GM19043 (cell line): Measurements from ENCODE around the gene DDB1.

Source experiments
- ATAC-seq: cut with Tn5 transposase; IDR thresholded peaks from one replicate; pipeline ENCODE4 v1.9.1; 2021; ENCODE audit warnings: low read depth; ENCODE audit not compliant: unreplicated experiment

The DDB1 gene

DNA sequence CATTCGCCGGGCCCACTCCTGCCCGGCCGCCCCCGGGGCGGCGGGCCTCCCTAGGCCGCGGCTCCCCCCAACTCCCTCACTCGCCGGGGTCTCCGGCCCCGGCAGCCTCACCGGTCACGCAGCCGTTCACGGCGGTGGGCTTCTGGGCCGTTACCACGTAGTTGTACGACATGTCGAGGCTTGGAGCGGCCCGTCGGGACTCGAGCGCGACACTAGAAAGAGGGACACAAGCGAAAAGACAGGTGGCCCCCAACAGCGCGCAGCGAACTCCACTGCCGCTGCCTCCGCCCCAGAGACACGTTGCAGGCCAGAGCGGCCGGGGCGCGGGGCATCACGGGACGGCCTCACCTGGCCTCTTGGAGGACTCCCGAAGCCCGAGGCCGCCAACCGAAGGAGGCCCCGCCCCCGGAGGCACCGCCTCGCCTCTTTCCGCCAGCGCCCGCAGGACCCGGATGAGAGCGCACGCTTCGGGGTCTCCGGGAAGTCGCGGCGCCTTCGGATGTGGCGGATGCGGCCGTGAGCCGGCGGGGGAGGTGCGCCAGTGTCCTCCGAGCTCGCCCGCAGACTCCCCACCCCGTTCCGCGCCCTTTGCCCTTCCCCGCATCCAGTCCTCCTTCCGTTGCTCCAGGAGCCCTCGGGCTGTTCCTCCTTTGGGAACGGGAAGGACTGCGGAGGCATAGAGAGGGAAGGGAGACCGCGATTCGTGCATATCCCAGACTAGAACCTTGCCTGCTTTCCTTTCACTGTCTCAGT is at the start of gene DDB1, which contains the start of gene TKFC:
Gene DDB1, minus strand, starts transcription at position 309 of the 753 bp plus-strand sequence. Its CDS starts 137 bp downstream, at position 172.
Gene TKFC, plus strand, starts transcription at position 432 of the 753 bp plus-strand sequence. CDS start 1,501 bp downstream, outside the sequence.
- peak; percentile 83 for ATAC-seq

DNA sequence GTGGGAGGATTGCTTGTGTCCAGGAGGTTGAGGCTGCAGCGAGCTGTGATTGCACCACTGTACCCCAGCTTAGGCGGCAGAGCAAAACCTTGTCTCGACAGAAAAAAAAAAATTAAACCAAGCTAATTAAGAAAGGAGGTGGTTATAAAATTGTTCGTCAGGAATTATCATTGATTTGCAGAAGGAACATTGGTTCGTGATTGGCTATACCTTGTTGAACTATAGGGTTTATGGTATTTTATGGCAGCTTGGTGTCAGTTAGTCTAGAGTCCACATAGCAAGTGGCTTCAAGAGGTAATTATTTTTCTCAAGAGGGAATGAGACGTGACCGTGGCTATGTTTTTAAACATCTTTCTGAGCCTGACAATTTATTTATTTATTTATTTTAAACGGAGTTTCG is 48.0 kb upstream of the DDB1 start:
- ATAC-seq = no peak

DNA sequence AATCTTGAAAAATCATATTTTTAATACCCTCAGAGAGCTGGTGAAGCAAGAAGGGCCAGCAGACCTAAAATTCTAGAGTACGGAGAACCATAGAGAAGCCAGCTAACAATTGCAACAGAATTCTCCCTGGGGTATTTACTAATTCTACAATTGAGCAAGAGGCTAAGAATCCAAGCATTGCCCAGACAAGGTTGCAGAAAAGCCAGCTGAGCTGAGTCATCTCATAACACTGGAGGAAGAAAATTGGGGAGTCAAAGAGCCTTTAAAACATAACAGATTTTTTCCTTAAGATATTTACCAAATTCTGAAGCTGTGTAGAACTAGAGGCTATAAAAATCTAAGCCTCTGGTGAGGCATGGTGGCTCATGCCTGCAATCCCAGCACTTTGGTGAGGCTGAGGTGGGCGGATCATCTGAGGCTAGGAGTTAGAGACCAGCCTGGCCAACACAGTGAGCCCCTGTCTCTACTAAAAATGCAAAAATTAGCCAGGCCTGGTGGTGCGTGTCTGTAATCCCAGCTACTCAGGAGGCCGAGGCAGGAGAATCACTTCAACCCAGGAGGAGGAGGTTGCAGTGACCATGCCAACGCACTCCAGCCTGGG is 45.9 kb upstream of the DDB1 start:
- no peak for ATAC-seq

DNA sequence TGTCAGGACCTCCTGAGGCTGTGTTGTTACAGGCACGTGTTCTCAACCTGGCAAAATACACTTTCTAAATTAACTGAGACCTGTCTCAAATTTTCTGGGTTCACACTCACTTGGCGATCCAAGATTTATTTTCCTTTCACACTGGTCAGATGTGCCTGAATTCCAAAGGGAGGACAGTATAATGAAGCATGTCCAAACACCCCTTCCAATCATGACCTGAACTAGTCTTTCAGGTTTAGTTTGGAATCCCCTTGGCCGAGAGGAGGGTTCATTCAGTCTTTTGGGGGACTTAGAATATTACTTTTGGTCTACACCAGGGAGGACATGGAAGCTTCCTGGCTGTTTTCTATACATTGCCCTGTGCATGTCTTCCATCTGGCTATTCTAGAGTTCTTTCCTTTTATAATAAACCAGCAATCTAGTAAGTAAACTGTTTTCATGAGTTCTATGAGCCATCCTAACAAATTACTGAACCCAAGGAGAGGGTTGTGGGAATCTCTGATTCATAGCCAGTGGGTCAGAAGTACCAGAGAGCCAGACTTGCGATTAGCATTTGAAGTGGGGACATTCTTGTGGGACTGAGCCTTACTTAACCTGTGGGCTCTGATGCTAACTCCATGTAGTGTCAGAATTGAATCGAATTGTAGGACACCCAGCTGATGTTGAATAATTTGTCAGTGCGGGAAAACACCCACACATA is 44.7 kb upstream of the DDB1 start:
- no peak for ATAC-seq

DNA sequence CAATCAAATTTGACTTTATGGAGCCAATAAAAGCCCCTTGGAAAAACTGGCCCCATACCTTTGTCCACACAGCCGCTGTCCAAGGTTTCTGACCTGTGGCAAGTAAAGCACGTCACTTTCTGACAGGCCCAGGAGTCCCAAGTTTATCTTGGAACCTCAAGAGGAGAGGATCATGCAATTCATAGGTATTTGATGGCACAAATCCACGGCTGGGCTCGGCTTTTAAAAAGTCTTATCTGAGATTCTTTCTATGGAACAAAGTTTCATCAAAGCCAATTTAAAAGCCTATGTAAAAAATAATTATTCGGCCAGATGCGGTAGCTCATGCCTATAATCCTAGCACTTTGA is 42.8 kb upstream of the DDB1 start:
- ATAC-seq = no peak

DNA sequence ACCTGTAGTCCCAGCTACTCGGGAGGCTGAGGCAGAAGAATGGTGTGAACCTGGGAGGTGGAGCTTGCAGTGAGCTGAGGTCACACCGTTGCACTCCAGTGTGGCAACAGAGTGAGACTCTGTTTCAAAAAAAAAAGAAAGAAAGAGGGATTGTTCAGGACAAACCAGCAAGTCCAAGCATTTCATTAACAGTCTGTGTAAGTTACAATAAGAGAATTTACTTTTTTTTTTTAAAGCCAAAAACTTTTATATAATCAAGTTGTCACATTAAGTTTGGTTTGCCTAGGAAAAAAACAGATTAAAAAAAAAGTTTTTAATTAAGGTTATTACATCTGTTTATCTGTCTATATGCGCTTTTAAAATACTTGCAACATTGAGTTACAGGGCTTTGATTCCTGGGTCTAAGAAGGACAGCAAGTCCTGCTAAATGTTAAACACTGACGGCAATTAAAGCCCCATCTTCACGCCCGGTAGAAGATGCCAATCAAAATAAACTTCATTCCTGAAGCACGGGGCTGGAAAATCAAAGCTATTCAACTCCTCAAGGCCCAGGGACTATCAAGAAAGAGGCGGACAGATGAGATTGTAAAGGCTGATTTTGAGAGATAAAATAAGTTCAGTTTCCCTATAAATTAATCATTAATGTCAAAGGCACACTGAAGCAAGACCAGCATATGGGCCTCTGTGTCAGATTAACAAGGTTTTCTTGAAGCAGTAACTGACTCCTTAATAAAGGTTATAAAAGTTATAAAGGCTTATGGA is 39.9 kb upstream of the DDB1 start:
- ATAC-seq = no peak

DNA sequence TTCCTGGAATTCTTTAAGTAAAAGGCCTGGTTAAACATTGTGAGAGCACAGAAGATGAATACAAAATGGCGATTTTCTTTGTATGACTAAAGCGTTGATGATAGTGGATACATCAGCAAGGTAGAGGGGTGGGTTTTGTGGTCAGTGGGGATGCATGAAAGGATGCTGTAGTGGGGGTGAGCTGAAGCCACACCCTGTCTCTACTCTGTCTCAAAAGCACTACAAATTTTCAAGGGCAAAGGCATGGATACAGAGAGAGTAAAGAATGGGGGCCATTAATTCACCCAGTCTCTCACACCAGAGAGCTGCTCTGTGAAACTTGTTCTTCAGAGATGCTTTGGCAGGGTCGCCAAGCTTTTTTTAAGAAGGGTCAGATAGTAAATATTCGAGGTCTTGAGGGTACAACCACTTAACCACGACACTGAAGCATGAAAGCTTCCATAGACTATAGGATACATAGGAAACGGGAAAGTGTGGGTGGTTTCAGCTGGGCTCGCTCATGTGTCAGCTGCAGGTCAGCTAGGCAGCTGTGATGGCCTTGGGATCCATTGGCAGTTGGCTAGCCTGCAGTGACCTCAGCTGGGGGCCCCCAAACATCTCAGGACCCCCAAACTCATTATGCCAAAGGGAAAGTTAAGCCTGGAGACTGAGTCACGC is 37.6 kb upstream of the DDB1 start:
- no peak for ATAC-seq

DNA sequence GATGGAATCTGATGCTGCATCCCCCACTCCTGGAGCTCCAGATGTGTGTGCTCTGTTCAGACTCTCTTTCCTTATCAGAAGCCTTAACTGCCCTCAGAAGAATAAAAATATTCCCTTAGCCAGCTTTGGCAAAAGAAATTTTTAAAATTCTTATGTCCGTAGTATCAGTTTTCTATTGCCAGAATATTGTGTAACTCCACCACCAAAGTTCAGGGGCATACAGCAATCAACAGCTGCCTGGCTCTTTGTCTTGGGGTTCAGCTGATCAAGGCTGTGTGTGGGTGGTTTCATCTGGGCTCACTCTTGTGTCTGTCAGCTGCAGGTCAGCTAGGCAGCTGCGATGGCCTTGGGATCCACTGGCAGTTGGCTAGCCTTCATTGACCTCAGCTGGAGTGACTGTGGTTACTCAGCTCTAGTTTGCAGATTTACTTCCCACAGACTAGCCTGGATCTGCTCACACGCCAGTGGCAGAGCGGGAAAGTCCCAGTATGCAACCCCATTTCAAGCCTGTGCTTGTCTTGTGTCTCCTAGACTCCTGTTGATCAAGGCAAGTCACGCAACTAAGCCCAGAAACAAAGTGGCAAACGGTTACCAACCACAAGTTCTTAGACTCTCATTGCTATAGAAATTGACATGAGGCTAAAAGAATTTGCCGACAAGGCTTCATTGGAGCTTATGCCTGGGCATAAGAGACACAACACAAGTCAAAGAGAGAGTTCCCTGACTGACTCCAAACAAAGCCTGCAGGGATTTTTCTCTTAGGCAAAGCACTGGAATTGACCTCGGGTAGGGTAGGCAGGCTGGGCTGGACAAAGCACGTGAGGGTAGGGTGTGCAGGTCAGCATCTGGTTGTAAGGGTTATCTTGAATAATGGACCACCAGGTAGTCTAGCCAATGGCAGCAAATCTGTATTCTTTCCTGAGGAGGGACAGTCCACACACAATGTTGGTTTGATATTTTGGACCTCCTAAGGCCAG is 36.8 kb upstream of the DDB1 start:
- no peak for ATAC-seq

DNA sequence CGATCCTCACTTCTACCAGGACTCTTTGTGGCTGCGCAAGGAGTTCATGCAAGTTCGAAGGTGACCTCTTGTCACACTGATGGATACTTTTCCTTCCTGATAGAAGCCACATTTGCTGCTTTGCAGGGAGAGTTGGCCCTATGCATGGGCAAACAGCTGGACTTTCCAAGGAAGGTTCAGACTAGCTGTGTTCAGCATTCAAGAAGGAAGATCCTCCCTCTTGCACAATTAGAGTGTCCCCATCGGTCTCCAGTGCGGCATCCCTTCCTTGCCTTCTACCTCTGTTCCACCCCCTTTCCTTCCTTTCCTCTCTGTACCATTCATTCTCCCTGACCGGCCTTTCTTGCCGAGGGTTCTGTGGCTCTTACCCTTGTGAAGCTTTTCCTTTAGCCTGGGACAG is 35.7 kb upstream of the DDB1 start:
- ATAC-seq = no peak

DNA sequence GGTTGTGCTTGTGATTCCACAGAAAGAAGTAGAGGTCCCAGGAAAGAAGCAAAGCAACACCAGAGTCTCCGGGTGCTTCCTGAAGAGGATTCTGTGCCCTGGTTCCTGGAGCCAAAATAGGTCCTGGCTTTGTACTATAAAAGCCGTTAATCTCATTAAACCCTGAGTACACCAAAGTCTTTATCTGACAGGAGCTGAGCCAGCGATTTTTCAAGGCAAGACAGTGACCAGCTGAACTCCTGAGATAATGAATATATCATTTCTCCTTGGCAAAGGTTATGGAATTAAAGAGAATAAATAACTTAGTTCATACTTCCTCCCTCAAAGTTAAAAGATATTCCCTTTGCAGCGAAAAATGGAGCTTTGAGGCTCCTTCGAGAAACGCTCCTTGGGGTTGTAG is 34.5 kb upstream of the DDB1 start:
- ATAC-seq = no peak

DNA sequence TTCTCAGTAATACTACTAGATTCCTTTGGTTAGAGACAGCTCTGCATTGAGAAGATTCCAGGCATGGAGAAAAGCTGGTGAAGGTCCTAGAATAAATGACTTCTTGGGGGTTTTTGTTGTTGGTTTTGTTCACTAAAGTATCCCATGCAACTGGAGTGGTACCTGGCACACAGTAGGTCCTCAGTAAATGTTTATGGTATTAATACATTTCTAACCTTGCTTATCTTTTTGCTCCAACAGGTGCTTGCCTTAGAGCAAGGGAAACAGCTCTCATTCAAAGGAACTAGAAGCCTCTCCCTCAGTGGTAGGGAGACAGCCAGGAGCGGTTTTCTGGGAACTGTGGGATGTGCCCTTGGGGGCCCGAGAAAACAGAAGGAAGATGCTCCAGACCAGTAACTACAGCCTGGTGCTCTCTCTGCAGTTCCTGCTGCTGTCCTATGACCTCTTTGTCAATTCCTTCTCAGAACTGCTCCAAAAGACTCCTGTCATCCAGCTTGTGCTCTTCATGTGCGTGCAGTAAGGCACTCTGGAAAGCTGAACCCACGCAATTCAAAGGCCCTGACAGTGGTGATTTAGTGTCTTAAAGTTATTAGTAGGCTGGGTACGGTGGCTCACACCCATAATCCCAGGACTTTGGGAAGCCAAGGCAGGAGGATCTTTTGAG is 31.2 kb upstream of the DDB1 start:
- no peak for ATAC-seq

DNA sequence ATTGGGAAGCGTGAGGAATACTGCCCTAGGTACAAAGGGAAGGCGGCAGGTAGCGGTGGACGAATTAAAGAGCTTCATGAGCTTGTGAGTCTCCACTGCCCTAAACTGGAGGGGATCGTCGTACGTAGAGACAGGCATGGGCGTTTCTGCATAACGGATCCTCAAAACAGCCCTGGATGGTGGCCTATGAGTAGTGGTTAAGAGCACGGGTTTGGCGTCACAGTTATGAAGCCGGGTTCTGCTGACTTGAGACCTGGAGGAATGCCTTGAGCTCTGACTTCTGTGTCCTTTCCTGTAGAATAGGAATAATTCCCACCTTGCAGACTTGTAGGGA is 29.6 kb upstream of the DDB1 start:
- ATAC-seq = no peak

DNA sequence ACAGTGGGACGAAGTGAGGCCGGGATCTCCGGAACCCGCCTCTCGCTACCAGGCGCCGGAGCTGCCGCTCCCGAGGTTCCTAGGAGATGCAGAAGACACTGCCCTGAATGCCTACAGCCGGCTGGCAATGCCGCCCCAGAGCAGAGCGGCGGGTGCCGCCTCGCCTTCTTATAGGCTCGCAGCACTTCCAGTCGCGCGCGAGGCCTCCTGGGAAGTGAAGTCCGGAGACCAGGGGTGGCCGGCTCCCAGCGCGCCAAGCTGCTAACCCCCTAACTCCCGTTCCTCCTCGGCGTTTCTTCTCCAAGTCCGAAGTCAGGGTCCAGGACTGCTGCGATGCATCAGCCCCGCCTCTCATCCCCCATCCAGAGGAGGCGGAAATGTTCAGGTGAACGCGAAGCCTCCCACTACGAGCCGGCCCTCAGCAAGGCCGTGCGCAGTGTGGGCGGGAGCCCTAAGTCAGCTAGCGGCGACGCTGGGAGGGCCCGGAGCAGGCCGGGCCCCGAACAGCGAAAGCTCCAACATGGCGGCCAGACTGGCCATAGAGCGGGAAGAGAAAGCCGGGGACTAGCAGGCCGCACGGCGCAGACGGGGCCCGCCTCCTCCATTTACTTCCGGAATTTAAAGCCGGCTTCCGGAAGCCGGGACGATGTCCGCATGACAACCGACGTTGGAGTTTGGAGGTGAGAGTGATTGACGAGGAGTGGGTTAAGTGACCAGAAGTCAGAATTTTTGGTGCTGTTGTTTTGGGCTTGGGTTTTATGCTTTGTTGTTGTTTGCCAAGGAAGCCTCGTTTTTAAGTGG is 29.0 kb upstream of the DDB1 start, which contains the start of the genes CYB561A3 and TMEM138:
Gene CYB561A3, minus strand, starts transcription at position 142 of the 801 bp plus-strand sequence. CDS start 5,169 bp downstream, outside the sequence.
Gene TMEM138, plus strand, starts transcription at position 634 of the 801 bp plus-strand sequence. CDS start 2,017 bp downstream, outside the sequence.
- ATAC-seq = peak; percentile 89

DNA sequence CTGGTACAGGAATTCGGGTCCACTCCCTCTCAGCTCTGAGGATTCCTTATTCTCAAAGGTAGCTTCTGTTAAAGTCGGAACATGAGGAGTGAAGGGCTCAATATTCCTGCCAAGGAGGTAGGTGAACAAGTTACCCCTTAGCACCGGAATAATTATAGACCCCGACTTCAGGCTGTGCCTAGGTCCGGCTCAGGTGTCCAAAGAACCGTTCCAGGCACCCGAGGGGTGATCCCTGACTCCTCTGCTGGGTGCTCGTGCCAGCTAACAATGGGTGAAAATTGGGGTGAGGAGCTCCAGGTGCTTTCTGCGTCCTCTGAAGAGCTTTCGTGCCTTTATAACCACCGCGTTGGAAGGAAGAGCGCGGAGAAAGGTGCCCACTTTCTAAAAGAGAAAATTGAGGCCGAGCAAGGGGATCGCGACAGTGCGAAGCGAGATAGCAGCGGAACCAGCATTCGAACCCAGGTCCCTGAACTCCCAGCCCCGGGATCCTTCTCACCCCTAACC is 28.4 kb upstream of the DDB1 start:
- no peak for ATAC-seq

DNA sequence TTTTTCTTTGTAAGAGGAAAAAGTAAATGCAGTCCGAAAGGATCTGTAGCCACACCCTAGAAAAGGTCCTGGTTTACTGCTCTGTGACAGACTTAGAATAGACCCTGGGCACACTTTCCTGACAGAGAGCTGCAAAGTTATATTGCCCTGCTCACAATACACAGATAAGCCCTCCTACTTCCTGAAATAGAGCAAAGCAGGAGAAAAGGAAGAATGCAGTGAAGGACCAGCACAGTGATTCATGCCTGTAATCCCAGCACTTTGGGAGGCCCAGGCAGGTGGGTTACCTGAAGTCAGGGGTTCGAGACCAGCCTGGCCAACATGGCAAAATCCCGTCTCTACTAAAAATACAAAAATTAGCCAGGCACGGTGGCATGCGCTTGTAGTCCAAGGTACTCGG is 26.6 kb upstream of the DDB1 start:
- no peak for ATAC-seq

DNA sequence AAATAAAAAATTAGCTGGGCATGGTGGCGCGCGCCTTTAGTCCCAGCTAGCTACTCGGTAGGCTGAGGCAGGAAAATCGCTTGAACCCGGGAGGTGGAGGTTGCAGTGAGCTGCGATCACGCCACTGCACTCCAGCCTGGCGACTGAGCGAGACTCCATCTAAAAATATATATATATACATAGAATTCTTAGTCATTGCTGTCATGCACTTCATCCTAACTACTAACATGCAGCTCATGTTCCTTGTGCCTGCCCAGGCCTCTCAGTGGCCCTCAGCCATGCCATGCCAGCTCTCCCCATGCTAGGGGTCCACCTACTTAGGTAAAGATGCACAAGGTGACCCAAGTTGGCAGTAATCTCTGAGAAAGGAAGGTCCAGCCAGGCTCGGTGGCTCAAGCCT is 25.7 kb upstream of the DDB1 start:
- no peak for ATAC-seq

DNA sequence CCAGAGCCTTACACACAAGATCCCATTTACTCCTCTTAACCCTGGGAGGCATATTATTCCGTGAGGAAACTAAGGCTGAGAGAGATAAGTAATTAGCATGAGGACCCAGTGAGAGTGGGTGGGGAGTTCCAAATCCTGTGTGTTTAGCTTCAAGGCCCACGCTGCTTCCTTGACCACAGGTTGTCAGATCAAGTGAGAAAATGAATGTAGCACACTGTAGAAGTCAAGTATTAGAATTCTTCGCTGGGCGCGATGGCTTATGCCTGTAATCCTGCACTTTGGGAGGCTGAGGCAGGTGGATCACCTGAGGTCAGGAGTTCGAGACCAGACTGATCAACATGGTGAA is 25.0 kb upstream of the DDB1 start:
- no peak for ATAC-seq
